Neural cell (in vitro differentiated cells): Measurements from ENCODE around the gene GNG7. TPM values are rescaled to one million over a fixed set of nuclear protein-coding genes. Genes with fewer than 3 reads are reported as not detected.
A peak's percentile ranks its signal among the peaks of the same experiment; 100 is the strongest.

Experiments used
- H2AFZ ChIP-seq: fragments of 200-600, 300-800 bp; sonication (generic), shearing (Covaris generic); 2 replicates; pipeline ENCODE4 v1.6.0; 2014; ENCODE audit warnings: low read depth, mild to moderate bottlenecking, antibody characterized with exemption, low read length, moderate library complexity
- H3F3A ChIP-seq: fragments of 200-600 bp; shearing (Covaris generic); 2 replicates; pipeline ENCODE4 v1.6.1; 2016; ENCODE audit warnings: mild to moderate bottlenecking, moderate library complexity, mixed read lengths, antibody characterized with exemption, low read length; ENCODE audit not compliant: insufficient read depth, poor library complexity, severe bottlenecking
- H3K27ac ChIP-seq: fragments of 200-600, 300-800 bp; sonication (generic), shearing (Covaris generic); 2 replicates; pipeline ENCODE4 v1.5.1; 2014; ENCODE audit warnings: mild to moderate bottlenecking, low read length, moderate library complexity
- H3K27me3 ChIP-seq: fragments of 300-800, 200-600 bp; sonication (generic), shearing (Covaris generic); 2 replicates; pipeline ENCODE4 v1.6.0; 2014; ENCODE audit warnings: mild to moderate bottlenecking, low read depth, low read length, moderate library complexity; ENCODE audit not compliant: insufficient read depth
- H3K36me3 ChIP-seq: fragments of 300-800, 200-600 bp; sonication (generic), shearing (Covaris generic); 2 replicates; pipeline ENCODE4 v1.5.1; 2014; ENCODE audit warnings: mild to moderate bottlenecking, antibody characterized with exemption, low read length, moderate library complexity; ENCODE audit not compliant: insufficient read depth
- H3K4me2 ChIP-seq: fragments of 300-800, 200-600 bp; sonication (generic), shearing (Covaris generic); 2 replicates; pipeline ENCODE4 v1.6.0; 2014; ENCODE audit warnings: mild to moderate bottlenecking, low read length
- H3K4me3 ChIP-seq: fragments of 300-800, 200-600 bp; sonication (generic), shearing (Covaris generic); 2 replicates; pipeline ENCODE4 v1.5.1; 2014; ENCODE audit warnings: mild to moderate bottlenecking, low read length, moderate library complexity
- H3K79me2 ChIP-seq: fragments of 200-600 bp; shearing (Covaris generic); replicated peaks from 2 replicates; pipeline ENCODE4 v1.6.0; 2014; ENCODE audit warnings: mild to moderate bottlenecking, low read length, moderate library complexity; ENCODE audit not compliant: insufficient read depth
- H3K9ac ChIP-seq: fragments of 300-800, 200-600 bp; sonication (generic), shearing (Covaris generic); 2 replicates; pipeline ENCODE4 v1.6.1; 2016; ENCODE audit warnings: mild to moderate bottlenecking, low read length, mixed read lengths
- H3K9me2 ChIP-seq: fragments of 200-600 bp; shearing (Covaris generic); 2 replicates; pipeline ENCODE4 v1.6.1; 2016; ENCODE audit warnings: mild to moderate bottlenecking, low read length, mixed read lengths; ENCODE audit not compliant: insufficient read depth
- H3K9me3 ChIP-seq: fragments of 200-600, 300-800 bp; sonication (generic), shearing (Covaris generic); 2 replicates; pipeline ENCODE4 v1.6.1; 2016; ENCODE audit warnings: mild to moderate bottlenecking, mixed run types, low read length, moderate library complexity, mixed read lengths
- H4K20me1 ChIP-seq: fragments of 200-600 bp; shearing (Covaris generic); 2 replicates; pipeline ENCODE4 v1.6.1; 2016; ENCODE audit warnings: mild to moderate bottlenecking, mixed run types; ENCODE audit not compliant: insufficient read depth
- CTCF ChIP-seq: fragments of 450-650 bp; IDR thresholded peaks from 2 replicates; pipeline ENCODE4 v1.5.1; 2014; ENCODE audit warnings: antibody characterized with exemption, mild to moderate bottlenecking, moderate library complexity; ENCODE audit not compliant: poor library complexity, severe bottlenecking
- EP300 ChIP-seq: fragments of 450-650 bp; conservative IDR thresholded peaks from 2 replicates; pipeline ENCODE4 v1.6.1; 2014; ENCODE audit warnings: antibody characterized with exemption, mild to moderate bottlenecking, moderate library complexity; ENCODE audit not compliant: poor library complexity, severe bottlenecking
- EZH2 ChIP-seq: fragments of 200-600, 300-800 bp; shearing (Covaris generic), sonication (generic); IDR thresholded peaks from 2 replicates; pipeline ENCODE4 v1.6.1; 2014; ENCODE audit warnings: antibody characterized with exemption, low read length, borderline replicate concordance, mild to moderate bottlenecking; ENCODE audit not compliant: insufficient read depth, poor library complexity, severe bottlenecking
- MXI1 ChIP-seq: fragments of 450-650 bp; conservative IDR thresholded peaks from 2 replicates; pipeline ENCODE4 v1.6.1; 2014; ENCODE audit warnings: antibody characterized with exemption, mild to moderate bottlenecking; ENCODE audit not compliant: poor library complexity, severe bottlenecking
- POLR2AphosphoS5 ChIP-seq: IDR thresholded peaks from 2 replicates; pipeline ENCODE4 v1.6.1; 2012
- RAD21 ChIP-seq: fragments of 450-650 bp; conservative IDR thresholded peaks from 2 replicates; pipeline ENCODE4 v1.6.1; 2014; ENCODE audit warnings: antibody characterized with exemption, mild to moderate bottlenecking, moderate library complexity
- REST ChIP-seq: IDR thresholded peaks from 2 replicates; pipeline ENCODE4 v1.6.1; 2012; ENCODE audit warnings: borderline replicate concordance
- SMC3 ChIP-seq: fragments of 450-650 bp; conservative IDR thresholded peaks from 2 replicates; pipeline ENCODE4 v1.6.1; 2014; ENCODE audit warnings: antibody characterized with exemption, mild to moderate bottlenecking, moderate library complexity; ENCODE audit not compliant: poor library complexity
- TAF1 ChIP-seq: IDR thresholded peaks from 2 replicates; pipeline ENCODE4 v1.6.1; 2012; ENCODE audit warnings: low read depth
- polyA plus RNA-seq: library from polyadenylated mRNA; depleted of rRNA; stranded (reverse); fragments of >200 nt; gene quantifications from 2 replicates; pipeline ENCODE4 v1.2.3, GENCODE V29; 2014

Gene GNG7
- polyA plus RNA-seq, 1 donor from 2014 or later: 3.0 TPM

- H3K4me2 ChIP-seq: peak within 1 kb of the TSS; percentile 84
- H3K4me3 ChIP-seq: peak within 1 kb of the TSS; percentile 92
- H3K9me2 ChIP-seq: no peaks in the 10 kb centered on the region
- H3K27me3 ChIP-seq: peaks cover 6% of the 10 kb centered on the region
- peaks cover 7% of the 10 kb centered on the region for H3K79me2 ChIP-seq
- H3K9ac ChIP-seq: peak within 1 kb of the TSS; percentile 75
- H2AFZ ChIP-seq: peak within 1 kb of the TSS; percentile 85
- no peaks in the 10 kb centered on the region for H4K20me1 ChIP-seq
- H3K27ac ChIP-seq: peak within 1 kb of the TSS; percentile 69
- peak; percentile 16 for TF ChIP-seq SMC3
- TF ChIP-seq RAD21: no peak
- TF ChIP-seq EP300: peak; percentile 37
- TF ChIP-seq MXI1: peak; percentile 66
- TF ChIP-seq EZH2: no peak
- no peak for TF ChIP-seq CTCF
- peak; percentile 98 for TF ChIP-seq REST
- TF ChIP-seq POLR2AphosphoS5: peak; percentile 72
- TF ChIP-seq TAF1: peak; percentile 81
- H3F3A ChIP-seq: no peaks in the 10 kb centered on the region
- H3K36me3 ChIP-seq: no peaks in the 10 kb centered on the region
- no peaks in the 10 kb centered on the region for H3K9me3 ChIP-seq
Measured at GRCh38 chr19:2739602-2740313, 37.3 kb upstream of the GNG7 start, which contains the start of gene SLC39A3. TSS of gene SLC39A3 (minus strand) at chr19:2740017. CDS start at chr19:2737257, 2,760 bp downstream.

- H3F3A ChIP-seq: no peaks in the 10 kb centered on the region
- H3K36me3 ChIP-seq: no peaks in the 10 kb centered on the region
- H3K4me3 ChIP-seq: no peak overlapping the region
- H3K9ac ChIP-seq: no peak overlapping the region
- no peaks in the 10 kb centered on the region for H4K20me1 ChIP-seq
- no peaks in the 10 kb centered on the region for H3K9me3 ChIP-seq
- no peak overlapping the region for H2AFZ ChIP-seq
- no peak overlapping the region for H3K4me2 ChIP-seq
- no peaks in the 10 kb centered on the region for H3K9me2 ChIP-seq
- TF ChIP-seq REST (no peak), EZH2 (no peak), MXI1 (no peak), TAF1 (no peak), SMC3 (no peak)
- no peak overlapping the region for H3K27ac ChIP-seq
- H3K79me2 ChIP-seq: peaks cover 7% of the 10 kb centered on the region
- H3K27me3 ChIP-seq: peaks cover 1% of the 10 kb centered on the region
Measured at GRCh38 chr19:2736550-2737190, 34.2 kb upstream of the GNG7 start.
